ENCODE data around the gene TFAP2E. TPM values are rescaled to one million over a fixed set of nuclear protein-coding genes. Genes with fewer than 3 reads are reported as not detected.

The TFAP2E gene
- total RNA-seq, 1 donor from 2014 or later: 10.2 TPM

- no peak for DNase-seq (ENCODE audit: low spot score in 2 of 2)
- H3K4me1 ChIP-seq: peaks cover 1 to 16% of the 10 kb centered on the region in 2 donors
- H3K27me3 ChIP-seq: no peaks in the 10 kb centered on the region
- peaks cover 6 to 7% of the 10 kb centered on the region in 2 donors for H3K36me3 ChIP-seq
- TF ChIP-seq, protein P1, sequence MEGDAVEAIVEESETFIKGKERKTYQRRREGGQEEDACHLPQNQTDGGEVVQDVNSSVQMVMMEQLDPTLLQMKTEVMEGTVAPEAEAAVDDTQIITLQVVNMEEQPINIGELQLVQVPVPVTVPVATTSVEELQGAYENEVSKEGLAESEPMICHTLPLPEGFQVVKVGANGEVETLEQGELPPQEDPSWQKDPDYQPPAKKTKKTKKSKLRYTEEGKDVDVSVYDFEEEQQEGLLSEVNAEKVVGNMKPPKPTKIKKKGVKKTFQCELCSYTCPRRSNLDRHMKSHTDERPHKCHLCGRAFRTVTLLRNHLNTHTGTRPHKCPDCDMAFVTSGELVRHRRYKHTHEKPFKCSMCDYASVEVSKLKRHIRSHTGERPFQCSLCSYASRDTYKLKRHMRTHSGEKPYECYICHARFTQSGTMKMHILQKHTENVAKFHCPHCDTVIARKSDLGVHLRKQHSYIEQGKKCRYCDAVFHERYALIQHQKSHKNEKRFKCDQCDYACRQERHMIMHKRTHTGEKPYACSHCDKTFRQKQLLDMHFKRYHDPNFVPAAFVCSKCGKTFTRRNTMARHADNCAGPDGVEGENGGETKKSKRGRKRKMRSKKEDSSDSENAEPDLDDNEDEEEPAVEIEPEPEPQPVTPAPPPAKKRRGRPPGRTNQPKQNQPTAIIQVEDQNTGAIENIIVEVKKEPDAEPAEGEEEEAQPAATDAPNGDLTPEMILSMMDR (IDR thresholded peaks at IDR 0.05): no peak
- peak overlapping the region; percentile 52 to 54 for H3K27ac ChIP-seq
- no peaks in the 10 kb centered on the region for H3K9me3 ChIP-seq
- no peak overlapping the region for H3K4me3 ChIP-seq
- intact Hi-C loops (cut with DNase I): no loop called here
Observed at GRCh38 chr1:35532497-35533223, 40.5 kb upstream of the TFAP2E start.

DNA sequence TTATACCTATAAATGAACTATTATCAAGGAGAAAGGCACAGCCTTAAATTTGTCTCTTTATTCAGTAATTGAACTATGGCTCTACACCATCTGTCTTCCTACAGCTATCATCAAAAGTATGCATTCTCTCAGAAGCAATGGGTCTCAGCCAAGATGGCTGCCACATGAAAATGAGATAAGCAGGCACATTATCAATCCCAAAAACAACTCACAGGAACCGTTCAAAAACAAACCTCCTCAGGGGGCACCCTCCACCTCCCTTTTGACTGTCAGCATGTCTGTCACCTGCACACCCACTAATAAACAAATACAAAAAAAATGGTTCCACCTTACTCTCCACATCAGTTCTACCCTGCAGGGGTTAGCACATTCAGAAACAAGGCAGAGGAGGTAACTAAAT is 39.5 kb upstream of the TFAP2E start:
- Histone ChIP-seq H3K27me3 (no peaks in the 10 kb centered on the region), H3K36me3 (peaks cover 6 to 7% of the 10 kb centered on the region in 2 donors), H3K4me1 (peaks cover 2 to 23% of the 10 kb centered on the region in 2 donors), H3K9me3 (no peaks in the 10 kb centered on the region), H3K27ac (peak overlapping the region in 1 of 2 donors; percentile 20), H3K4me3 (no peak overlapping the region)
- no peak for DNase-seq (ENCODE audit: low spot score in 2 of 2)
- intact Hi-C loops (cut with DNase I): no loop called here
- TF ChIP-seq, protein P1 (IDR thresholded peaks at IDR 0.05): no peak

DNA sequence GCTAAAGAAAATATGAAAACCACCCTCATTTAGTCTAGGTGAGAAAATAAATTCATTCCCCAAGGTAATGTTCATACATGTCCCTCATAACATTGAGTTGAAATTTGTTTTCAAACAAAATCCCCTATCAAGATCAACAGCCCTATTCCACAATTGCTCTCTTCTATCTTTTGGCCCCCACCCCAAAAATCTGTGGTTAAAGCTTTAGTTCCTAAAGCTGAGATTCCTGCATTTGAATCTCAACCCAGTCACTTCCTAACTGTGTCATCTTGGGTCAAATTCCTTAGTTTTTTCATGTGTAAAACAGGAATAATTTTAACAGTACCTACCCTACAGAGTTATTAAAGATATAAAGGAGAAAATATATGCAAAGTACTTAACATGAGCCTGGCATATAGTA is 37.9 kb upstream of the TFAP2E start:
- Histone ChIP-seq H3K4me3 (no peak overlapping the region), H3K27me3 (no peaks in the 10 kb centered on the region), H3K4me1 (peaks cover 10 to 33% of the 10 kb centered on the region in 2 donors), H3K9me3 (no peaks in the 10 kb centered on the region), H3K36me3 (peaks cover 6 to 7% of the 10 kb centered on the region in 2 donors), H3K27ac (no peak overlapping the region)
- intact Hi-C loops (cut with DNase I): no loop called here
- TF ChIP-seq, protein P1 (IDR thresholded peaks at IDR 0.05): no peak
- no peak for DNase-seq (ENCODE audit: low spot score in 2 of 2)

GRCh38 chr1:35536556-35537162 is 36.5 kb upstream of the TFAP2E start:
- intact Hi-C loops (cut with DNase I): no loop called here
- Histone ChIP-seq H3K4me1 (peaks cover 18 to 45% of the 10 kb centered on the region in 2 donors), H3K27me3 (no peaks in the 10 kb centered on the region), H3K36me3 (no peaks in the 10 kb centered on the region), H3K4me3 (no peak overlapping the region), H3K9me3 (no peaks in the 10 kb centered on the region), H3K27ac (peak overlapping the region in 1 of 2 donors; percentile 79)
- DNase-seq (ENCODE audit: low spot score in 2 of 2): no peak
- TF ChIP-seq, protein P1 (IDR thresholded peaks at IDR 0.05): no peak

- no peak for DNase-seq (ENCODE audit: low spot score in 2 of 2)
- TF ChIP-seq, protein P1 (IDR thresholded peaks at IDR 0.05): no peak
- peaks cover 18 to 42% of the 10 kb centered on the region in 2 donors for H3K4me1 ChIP-seq
- intact Hi-C loops (cut with DNase I): loop anchor here (2.0 kb wide), 1 partner anchor 19 kb away; the partner anchor contains the start of genes KIAA0319L and NCDN
- H3K4me3 ChIP-seq: no peak overlapping the region
- peak overlapping the region; percentile 51 to 79 for H3K27ac ChIP-seq
- no peaks in the 10 kb centered on the region for H3K27me3 ChIP-seq
- H3K36me3 ChIP-seq: no peaks in the 10 kb centered on the region
- no peaks in the 10 kb centered on the region for H3K9me3 ChIP-seq
Observed at GRCh38 chr1:35537806-35538205, 35.3 kb upstream of the TFAP2E start.

All from ascending aorta (tissue), 2 donors.